Measurements from ENCODE around the gene GPR35. TPM values are rescaled to one million over a fixed set of nuclear protein-coding genes. Genes with fewer than 3 reads are reported as not detected.

GPR35 gene
- total RNA-seq, 2 experiments from 2014 or later, result 3.6 to 4.1 TPM

DNA sequence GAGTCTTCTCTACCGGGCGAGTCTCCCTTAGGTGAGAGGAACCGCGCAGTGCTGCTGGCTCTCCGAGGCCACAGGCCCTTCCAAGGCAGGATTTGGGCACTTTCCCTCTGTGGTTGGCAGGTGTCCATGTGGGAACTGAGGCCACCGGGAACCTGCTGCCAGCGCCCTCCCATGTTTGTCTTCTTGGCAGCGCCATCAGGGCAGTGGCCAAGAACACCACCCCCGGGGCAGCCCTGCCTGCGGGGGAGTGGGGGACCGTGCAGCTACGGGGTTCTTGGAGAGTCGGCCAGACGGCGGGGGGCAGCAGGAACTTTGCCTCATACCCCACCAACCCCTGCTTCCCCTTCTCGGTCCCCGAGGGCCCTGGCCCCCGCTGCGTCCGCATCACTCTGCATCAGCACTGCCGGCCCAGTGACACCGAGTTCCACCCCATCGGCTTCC is 28.8 kb upstream of the GPR35 start:
- H3K27me3 Mint-ChIP-seq, result no peaks in the 10 kb centered on the region
- ATAC-seq, result no peak
- CTCF ChIA-PET, result no interaction called here
- H3K4me1 Mint-ChIP-seq, result no peaks in the 10 kb centered on the region
- no peak overlapping the region for H3K27ac Mint-ChIP-seq
- peaks cover 3% of the 10 kb centered on the region for H3K36me3 Mint-ChIP-seq (ENCODE audit: low read depth)
- no peaks in the 10 kb centered on the region for H3K9me3 Mint-ChIP-seq (ENCODE audit: low read depth)
- intact Hi-C loops (cut with DNase I, micrococcal nuclease), result loop anchor here in 1 of 2 experiments (5.0 kb wide), 1 partner anchor 106 kb away; no protein-coding TSS in a partner anchor
- POLR2A ChIA-PET, result no interaction called here
- H3K4me3 Mint-ChIP-seq, result no peak overlapping the region
- no peak for DNase-seq

DNA sequence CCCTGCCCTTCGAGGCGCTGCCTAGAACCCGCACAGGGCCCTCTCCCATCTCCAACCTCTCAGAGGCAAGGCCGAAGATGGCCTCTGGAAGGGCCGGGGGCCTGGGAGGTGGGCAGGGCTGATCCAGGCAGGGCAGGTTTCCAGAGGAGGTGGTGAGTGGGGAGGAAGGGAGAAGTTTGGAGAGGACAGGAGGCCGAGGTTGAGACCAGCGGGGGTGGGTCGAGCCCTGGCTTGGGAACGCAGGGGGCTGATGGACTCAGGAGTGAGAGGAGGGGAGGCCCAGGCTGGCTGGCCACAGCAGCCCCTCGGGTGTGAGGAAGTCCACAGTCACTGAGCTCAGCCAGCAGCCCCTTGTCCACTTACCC is 28.2 kb upstream of the GPR35 start:
- Mint-ChIP-seq H3K4me1 (no peaks in the 10 kb centered on the region), H3K9me3 (ENCODE audit: low read depth) (no peaks in the 10 kb centered on the region), H3K27ac (no peak overlapping the region), H3K27me3 (no peaks in the 10 kb centered on the region), H3K36me3 (ENCODE audit: low read depth) (peaks cover 2% of the 10 kb centered on the region), H3K4me3 (no peak overlapping the region)
- intact Hi-C loops (cut with DNase I, micrococcal nuclease), result loop anchor here in 1 of 2 experiments (5.0 kb wide), 1 partner anchor 105 kb away; no protein-coding TSS in a partner anchor
- no peak for ATAC-seq
- no peak for DNase-seq
- ChIA-PET POLR2A (no interaction called here), CTCF (no interaction called here)

DNA sequence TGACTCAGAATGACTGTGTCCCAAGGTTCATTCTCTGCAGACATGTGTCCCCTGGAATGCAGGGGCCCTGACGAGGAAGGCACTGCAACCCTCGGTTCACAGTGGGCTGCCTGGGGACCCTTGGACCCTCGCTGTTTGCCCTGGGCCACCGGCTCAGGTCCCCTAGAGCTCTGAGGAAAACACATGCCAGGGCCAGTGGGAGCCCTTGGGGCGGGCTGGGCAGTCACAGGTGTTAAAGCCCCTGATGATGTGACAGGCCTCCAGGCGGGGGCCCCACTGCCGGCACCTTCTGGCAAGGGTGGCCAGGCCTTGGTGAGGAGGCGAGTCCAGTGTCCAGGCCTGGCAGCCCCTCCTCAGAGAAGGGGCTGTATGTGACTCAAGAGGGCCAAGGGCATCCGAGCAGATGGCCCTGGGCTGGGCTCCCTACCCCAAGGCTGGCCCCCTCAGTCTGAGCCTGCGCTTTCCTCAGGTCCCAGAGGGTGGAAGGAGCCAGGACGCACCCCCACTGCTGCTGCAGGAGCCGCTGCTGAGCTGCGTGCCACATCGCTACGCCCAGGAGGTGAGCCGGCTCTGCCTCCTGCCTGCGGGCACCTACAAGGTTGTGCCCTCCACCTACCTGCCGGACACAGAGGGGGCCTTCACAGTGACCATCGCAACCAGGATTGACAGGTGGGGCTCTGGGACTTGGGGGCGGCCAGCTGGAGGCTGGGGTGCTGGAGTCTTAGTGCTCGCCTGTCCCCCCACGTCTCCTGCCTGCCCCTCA is 27.7 kb upstream of the GPR35 start:
- ATAC-seq (no peak), DNase-seq (no peak)
- Mint-ChIP-seq H3K27ac (no peak overlapping the region), H3K4me3 (no peak overlapping the region), H3K36me3 (ENCODE audit: low read depth) (peaks cover 2% of the 10 kb centered on the region), H3K9me3 (ENCODE audit: low read depth) (no peaks in the 10 kb centered on the region), H3K27me3 (no peaks in the 10 kb centered on the region), H3K4me1 (no peaks in the 10 kb centered on the region)
- intact Hi-C loops (cut with DNase I, micrococcal nuclease), result loop anchor here in 1 of 2 experiments (5.0 kb wide), 1 partner anchor 105 kb away; no protein-coding TSS in a partner anchor
- CTCF ChIA-PET, result no interaction called here
- POLR2A ChIA-PET, result no interaction called here

DNA sequence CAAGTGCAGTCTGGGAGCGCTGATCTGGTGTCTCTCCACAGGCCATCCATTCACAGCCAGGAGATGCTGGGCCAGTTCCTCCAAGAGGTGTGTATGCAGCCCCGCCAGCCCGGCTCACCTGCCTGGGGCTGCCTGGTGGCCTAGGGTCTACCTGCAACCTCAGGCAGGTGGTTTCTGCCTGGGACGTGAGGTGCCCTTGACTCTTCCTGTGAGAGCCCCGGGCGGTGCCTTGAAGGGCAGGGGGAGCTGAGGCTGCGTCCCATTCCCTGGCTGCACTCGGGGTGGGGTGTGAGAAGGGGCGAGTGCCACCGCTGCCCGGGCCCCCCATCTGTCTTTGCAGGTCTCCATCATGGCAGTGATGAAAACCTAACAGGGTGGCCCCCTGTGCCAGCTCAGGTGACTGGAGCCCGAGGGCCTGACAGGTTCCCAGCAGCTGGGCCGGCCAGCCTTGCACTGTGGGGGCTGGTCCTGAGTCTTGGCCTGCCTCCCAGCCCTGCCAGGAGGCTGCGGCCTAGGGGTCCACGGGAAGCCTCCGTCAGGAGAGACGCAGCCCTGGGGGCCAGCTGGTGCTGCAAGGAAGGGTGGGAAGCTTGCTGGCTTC is 26.9 kb upstream of the GPR35 start:
- intact Hi-C loops (cut with DNase I, micrococcal nuclease), result loop anchor here in 1 of 2 experiments (5.0 kb wide), 1 partner anchor 104 kb away; no protein-coding TSS in a partner anchor

DNA sequence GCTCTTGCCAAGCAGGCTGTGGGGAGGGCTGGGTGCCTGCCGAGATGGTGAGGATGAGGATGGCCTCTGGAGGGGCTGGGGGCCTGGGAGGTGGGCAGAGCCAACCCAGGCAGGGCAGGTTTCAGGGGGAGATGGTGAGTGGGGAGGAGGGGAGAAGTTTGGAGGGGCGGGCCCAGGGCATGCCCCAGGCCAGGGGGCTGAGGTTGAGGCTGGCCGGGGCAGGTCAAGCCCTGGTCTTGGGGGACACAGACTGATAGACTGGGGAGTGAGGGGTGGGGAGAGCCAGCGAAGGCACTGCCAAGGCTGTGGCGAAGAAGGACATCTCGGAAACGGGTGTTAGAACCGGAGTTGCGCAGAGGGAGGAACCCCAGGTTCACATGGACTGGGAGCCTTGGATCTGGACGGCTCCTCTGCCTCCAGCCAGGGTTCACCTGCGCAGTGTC is 26.1 kb upstream of the GPR35 start:
- POLR2A ChIA-PET, result no interaction called here
- Mint-ChIP-seq H3K27ac (no peak overlapping the region), H3K4me1 (no peaks in the 10 kb centered on the region), H3K9me3 (ENCODE audit: low read depth) (no peaks in the 10 kb centered on the region), H3K36me3 (ENCODE audit: low read depth) (peaks cover 2% of the 10 kb centered on the region), H3K27me3 (no peaks in the 10 kb centered on the region), H3K4me3 (no peak overlapping the region)
- no peak for DNase-seq
- CTCF ChIA-PET, result no interaction called here
- intact Hi-C loops (cut with DNase I, micrococcal nuclease), result loop anchor here in 1 of 2 experiments (5.0 kb wide), 1 partner anchor 103 kb away; no protein-coding TSS in a partner anchor
- no peak for ATAC-seq

More for the DNA sequence above, 26.9 kb upstream of the GPR35 start:
- Mint-ChIP-seq H3K27me3 (no peaks in the 10 kb centered on the region), H3K4me1 (no peaks in the 10 kb centered on the region), H3K9me3 (ENCODE audit: low read depth) (no peaks in the 10 kb centered on the region), H3K4me3 (no peak overlapping the region), H3K36me3 (ENCODE audit: low read depth) (peaks cover 2% of the 10 kb centered on the region), H3K27ac (no peak overlapping the region)
- ChIA-PET POLR2A (no interaction called here), CTCF (no interaction called here)
- ATAC-seq, result no peak
- no peak for DNase-seq

DNA sequence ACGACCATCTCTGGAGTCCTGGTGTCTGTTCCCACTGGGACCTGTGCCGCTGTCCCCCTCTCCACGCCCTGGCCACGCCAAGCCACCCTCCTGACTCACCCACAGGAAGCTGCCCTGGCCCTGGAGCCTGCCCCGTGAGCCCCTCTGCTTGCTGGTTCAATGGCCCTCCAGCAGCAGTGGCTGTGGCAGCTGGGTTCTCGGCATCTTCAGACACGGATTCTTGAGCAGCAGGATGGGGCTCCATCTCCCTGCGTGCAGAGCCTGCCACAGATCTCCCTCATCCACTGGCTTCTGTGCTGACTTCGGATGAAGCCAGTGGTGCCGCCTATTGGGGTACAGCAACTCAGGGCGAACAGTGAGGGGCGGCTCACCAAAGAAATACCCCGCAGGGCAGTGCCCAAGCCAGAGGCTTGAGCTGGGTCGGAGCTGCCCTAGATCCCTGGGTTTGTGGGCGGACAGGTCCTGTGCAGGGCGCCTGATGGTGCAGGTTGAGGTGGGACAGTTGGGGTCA is 24.8 kb upstream of the GPR35 start:
- H3K4me1 Mint-ChIP-seq, result no peaks in the 10 kb centered on the region
- no peaks in the 10 kb centered on the region for H3K9me3 Mint-ChIP-seq (ENCODE audit: low read depth)
- H3K27ac Mint-ChIP-seq, result no peak overlapping the region
- DNase-seq, result no peak
- H3K4me3 Mint-ChIP-seq, result no peak overlapping the region
- POLR2A ChIA-PET, result no interaction called here
- H3K27me3 Mint-ChIP-seq, result no peaks in the 10 kb centered on the region
- intact Hi-C loops (cut with DNase I, micrococcal nuclease), result no loop called here
- CTCF ChIA-PET, result interaction anchor here (0.5 kb wide), 1 partner anchor 14 kb away, joined by 3 read pairs; the partner anchor contains the start of gene CAPN10
- H3K36me3 Mint-ChIP-seq (ENCODE audit: low read depth), result peaks cover 2% of the 10 kb centered on the region
- no peak for ATAC-seq

DNA sequence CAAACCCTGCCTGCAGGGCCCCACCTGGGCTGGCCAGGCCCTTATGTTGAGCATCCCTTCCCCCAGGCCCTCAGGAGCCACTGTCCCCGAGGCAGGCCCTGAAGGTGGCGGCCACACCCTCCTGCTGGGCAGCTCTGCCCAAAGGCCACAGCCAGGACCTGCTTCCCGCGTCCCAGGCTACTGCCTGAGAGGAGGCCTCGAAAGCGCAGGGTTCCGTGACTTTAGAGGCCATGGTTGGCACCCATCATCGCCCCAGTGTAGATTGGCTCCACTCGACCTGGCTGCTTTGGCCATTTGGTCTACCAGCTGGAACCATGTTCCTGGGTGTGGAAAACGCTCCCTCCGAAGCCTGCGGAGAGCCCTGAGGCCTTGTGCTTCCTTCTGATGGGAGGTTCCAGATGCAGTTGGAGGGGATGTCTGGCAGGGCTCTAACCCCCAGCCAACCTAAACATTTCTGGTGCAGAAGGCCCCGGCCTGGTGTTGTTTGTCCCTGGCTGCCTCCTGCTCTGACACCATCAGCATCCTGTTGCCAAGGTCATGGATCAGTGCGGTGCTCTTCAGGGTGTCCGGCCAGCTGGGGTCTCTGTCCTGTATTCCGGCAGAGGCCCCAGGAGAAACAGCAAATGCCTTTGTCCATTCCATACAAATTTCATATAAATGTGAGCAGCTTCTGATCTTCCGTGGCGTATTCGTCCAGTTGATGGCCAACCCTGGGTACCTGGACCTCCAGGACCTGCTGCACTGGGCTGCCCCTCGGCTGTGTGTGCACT is 24.0 kb upstream of the GPR35 start:
- CTCF ChIA-PET, result no interaction called here
- intact Hi-C loops (cut with DNase I, micrococcal nuclease), result no loop called here
- peak; percentile 1 for DNase-seq
- H3K4me3 Mint-ChIP-seq, result no peak overlapping the region
- H3K27me3 Mint-ChIP-seq, result no peaks in the 10 kb centered on the region
- H3K9me3 Mint-ChIP-seq (ENCODE audit: low read depth), result no peaks in the 10 kb centered on the region
- H3K4me1 Mint-ChIP-seq, result no peaks in the 10 kb centered on the region
- peaks cover 2% of the 10 kb centered on the region for H3K36me3 Mint-ChIP-seq (ENCODE audit: low read depth)
- H3K27ac Mint-ChIP-seq, result no peak overlapping the region
- POLR2A ChIA-PET, result no interaction called here
- no peak for ATAC-seq

DNA sequence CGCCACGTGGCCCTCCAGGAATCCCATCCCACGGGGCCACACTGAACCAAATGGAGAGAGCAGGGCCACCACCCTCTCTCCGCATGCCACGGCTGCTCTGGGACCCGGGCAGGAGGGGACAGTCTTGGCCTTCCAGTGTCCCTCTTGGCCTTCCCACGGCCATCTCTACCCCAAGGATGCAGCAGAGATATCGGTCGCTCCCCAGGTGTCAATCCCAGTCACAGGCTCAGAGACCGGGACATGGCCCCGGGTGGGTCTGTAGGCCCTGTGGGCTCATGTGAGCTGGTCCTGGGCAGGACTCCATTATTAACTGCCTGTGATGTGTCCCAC is 23.5 kb upstream of the GPR35 start:
- DNase-seq, result no peak
- POLR2A ChIA-PET, result no interaction called here
- CTCF ChIA-PET, result no interaction called here
- H3K9me3 Mint-ChIP-seq (ENCODE audit: low read depth), result no peaks in the 10 kb centered on the region
- H3K36me3 Mint-ChIP-seq (ENCODE audit: low read depth), result peaks cover 2% of the 10 kb centered on the region
- intact Hi-C loops (cut with DNase I, micrococcal nuclease), result no loop called here
- no peak overlapping the region for H3K27ac Mint-ChIP-seq
- no peaks in the 10 kb centered on the region for H3K27me3 Mint-ChIP-seq
- H3K4me1 Mint-ChIP-seq, result no peaks in the 10 kb centered on the region
- ATAC-seq, result no peak
- H3K4me3 Mint-ChIP-seq, result no peak overlapping the region

DNA sequence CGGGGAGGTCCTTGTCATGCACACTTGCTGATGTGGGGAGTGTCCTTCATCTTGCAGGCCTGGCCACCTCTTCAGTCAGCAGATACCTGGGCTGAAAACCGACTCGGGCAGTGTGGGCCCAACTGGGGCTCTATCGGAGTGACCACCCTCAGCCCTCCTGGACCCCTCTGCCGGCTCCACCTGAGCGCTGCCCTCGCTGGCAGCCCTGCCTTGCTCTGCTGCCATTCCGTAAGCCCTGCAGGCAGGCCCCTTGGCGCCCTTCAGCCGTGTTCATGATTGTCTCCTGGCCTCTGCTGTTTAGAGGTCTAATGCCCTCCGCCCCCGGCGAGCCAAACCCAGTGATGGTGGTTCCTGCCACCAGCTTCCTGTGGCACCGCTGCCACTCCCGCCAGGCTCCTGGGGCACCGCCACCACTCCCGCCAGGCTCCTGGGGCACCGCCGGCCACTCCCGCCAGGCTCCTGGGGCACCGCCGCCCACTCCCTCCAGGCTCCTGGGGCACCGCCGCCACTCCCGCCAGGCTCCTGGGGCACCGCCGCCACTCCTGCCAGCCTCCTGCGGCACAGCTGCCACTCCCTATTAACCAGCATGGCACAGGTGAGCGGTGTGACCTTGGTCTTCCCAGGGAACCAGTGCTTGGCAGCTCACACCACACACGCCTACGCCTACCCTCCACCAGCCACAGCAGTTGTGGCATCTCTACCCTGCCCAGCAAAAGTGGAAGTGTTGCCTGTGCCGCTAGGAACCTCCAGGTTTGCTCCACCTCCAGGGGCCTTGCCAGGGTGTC is 22.8 kb upstream of the GPR35 start:
- ChIA-PET POLR2A (no interaction called here), CTCF (no interaction called here)
- Mint-ChIP-seq H3K9me3 (ENCODE audit: low read depth) (no peaks in the 10 kb centered on the region), H3K27ac (no peak overlapping the region), H3K36me3 (ENCODE audit: low read depth) (no peaks in the 10 kb centered on the region), H3K4me1 (no peaks in the 10 kb centered on the region), H3K27me3 (no peaks in the 10 kb centered on the region), H3K4me3 (no peak overlapping the region)
- ATAC-seq (no peak), DNase-seq (no peak)
- intact Hi-C loops (cut with DNase I, micrococcal nuclease), result no loop called here

DNA sequence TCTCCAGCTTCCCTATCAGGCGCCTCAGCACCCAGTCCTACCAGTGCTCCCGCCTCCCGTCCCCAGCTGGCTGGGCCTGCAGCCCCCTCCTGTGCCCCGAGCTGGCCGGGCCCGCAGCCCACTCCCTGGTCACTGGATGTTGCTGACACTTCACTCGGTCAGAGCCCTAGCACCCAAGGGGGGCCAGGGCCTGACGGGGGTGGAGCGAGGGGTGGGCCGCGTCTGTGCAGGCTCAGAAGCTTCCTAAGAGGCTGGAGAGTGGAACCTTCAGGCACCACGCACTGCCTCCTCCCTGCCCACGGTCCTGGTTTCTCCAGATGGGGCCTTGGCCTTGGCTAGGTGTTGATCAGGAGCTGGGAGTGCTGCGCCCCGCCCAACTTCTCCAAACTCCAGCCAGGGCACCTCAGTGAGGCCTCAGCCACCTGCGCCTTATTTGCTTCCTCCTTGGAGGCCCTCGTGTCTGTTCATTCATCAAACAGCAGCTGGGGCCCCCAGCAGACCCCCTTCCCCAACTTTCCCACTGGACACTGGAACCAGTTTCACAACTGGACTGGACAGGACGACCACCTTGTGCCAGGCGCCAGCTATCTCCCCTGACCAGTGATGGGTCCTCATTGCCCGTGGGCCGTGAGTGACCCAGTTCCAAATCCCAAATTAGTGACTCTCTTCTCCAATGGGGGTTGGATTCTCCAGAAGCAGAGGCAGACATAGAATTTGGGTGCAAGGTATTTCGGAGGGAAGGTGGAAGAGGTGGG is 22.0 kb upstream of the GPR35 start:
- H3K27ac Mint-ChIP-seq, result no peak overlapping the region
- ATAC-seq, result no peak
- POLR2A ChIA-PET, result no interaction called here

DNA sequence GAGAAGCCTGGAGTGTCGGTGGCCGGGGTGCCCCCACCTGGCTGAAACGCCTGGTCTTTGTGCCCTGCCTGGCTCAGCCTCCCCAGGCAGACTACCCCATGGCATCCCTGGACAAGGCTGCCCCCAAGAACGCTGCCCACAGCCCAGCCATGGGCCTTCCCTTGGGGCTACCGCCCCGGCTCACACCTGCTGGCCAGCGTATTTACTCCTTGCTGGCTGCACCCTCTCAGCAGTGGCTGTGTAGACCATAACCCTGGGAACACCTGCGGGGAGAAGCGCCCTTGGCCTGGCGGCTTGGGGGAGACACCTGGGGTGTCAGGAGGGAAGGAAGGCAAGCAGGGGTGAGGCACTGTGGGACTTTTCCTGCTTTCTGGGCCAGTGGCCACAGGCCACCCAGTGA is 21.4 kb upstream of the GPR35 start:
- POLR2A ChIA-PET, result no interaction called here
- Mint-ChIP-seq H3K9me3 (ENCODE audit: low read depth) (no peaks in the 10 kb centered on the region), H3K27me3 (no peaks in the 10 kb centered on the region), H3K36me3 (ENCODE audit: low read depth) (no peaks in the 10 kb centered on the region), H3K27ac (no peak overlapping the region), H3K4me1 (no peaks in the 10 kb centered on the region), H3K4me3 (no peak overlapping the region)
- CTCF ChIA-PET, result no interaction called here
- DNase-seq (no peak), ATAC-seq (no peak)
- intact Hi-C loops (cut with DNase I, micrococcal nuclease), result no loop called here

More for the DNA sequence above, 22.0 kb upstream of the GPR35 start:
- Mint-ChIP-seq H3K27me3 (no peaks in the 10 kb centered on the region), H3K4me3 (no peak overlapping the region), H3K4me1 (no peaks in the 10 kb centered on the region), H3K36me3 (ENCODE audit: low read depth) (no peaks in the 10 kb centered on the region), H3K9me3 (ENCODE audit: low read depth) (no peaks in the 10 kb centered on the region)
- intact Hi-C loops (cut with DNase I, micrococcal nuclease), result no loop called here
- CTCF ChIA-PET, result no interaction called here
- no peak for DNase-seq
